K562 (cell line): Measurements from ENCODE around the gene LRRC19. TPM values are rescaled to one million over a fixed set of nuclear protein-coding genes. Genes with fewer than 3 reads are reported as not detected.

Source experiments
- BRF2 ChIP-seq: IDR thresholded peaks from 3 replicates; pipeline ENCODE4 v1.6.1; 2011; ENCODE audit warnings: borderline replicate concordance, mild to moderate bottlenecking; ENCODE audit not compliant: insufficient read length, insufficient read depth
- E2F8 ChIP-seq: fragments of 450-650 bp; IDR thresholded peaks from 2 replicates; pipeline ENCODE4 v1.7.1; 2018; ENCODE audit warnings: mild to moderate bottlenecking, low read depth; ENCODE audit not compliant: partially characterized antibody
- HCFC1 ChIP-seq: IDR thresholded peaks from 2 replicates; pipeline ENCODE4 v1.6.1; 2012; ENCODE audit warnings: low read depth, low read length, improper control_type of control experiment
- NEUROD1 ChIP-seq: fragments of 150-350 bp; IDR thresholded peaks from 2 replicates; pipeline ENCODE4 v1.6.1; 2014; ENCODE audit warnings: borderline replicate concordance, low read length, low read depth; ENCODE audit not compliant: partially characterized antibody
- POLR2H ChIP-seq: IDR thresholded peaks from 2 replicates; pipeline ENCODE4 v1.6.1; 2016; ENCODE audit warnings: missing genetic modification characterization, low read depth, mild to moderate bottlenecking, control low read depth, missing compliant biosample characterization, moderate library complexity
- U2AF1 ChIP-seq: fragments of 200-400 bp; formaldehyde crosslinking; optimal IDR thresholded peaks from 2 replicates; pipeline ENCODE3; 2017; ENCODE audit warnings: mild to moderate bottlenecking, low read depth, low read length, moderate library complexity
- ZNF518B ChIP-seq: fragments of 250-450 bp; sonication (Bioruptor Pico); IDR thresholded peaks from 2 replicates; pipeline ENCODE4 v1.5.0; 2021; ENCODE audit warnings: mild to moderate bottlenecking, moderate library complexity
- ZNF592 ChIP-seq: fragments of 450-650 bp; IDR thresholded peaks from 2 replicates; pipeline ENCODE4 v1.6.1; 2017; ENCODE audit warnings: antibody characterized with exemption, mild to moderate bottlenecking
- polyA plus RNA-seq, 8 experiments: library from polyadenylated mRNA; depleted of rRNA in 4 of 8; stranded (reverse) in 5 of 8; unstranded in 3 of 8; fragments of >200 nt; fragmentation: Nextera tagmentation in 2 of 8; fragmentation: Illumina TruSeq in 1 of 8; extraction: Ambion mirVana in 2 of 8; extraction: Trizol in 1 of 8; gene quantifications; 2 replicates each; pipeline versions ENCODE4 v1.2.1 to v1.2.3, GENCODE V29; 2011 to 2014; ENCODE audit warnings: inconsistent platforms in 1 of 8, missing spikeins in 1 of 8
- total RNA-seq, 7 experiments: library from RNA; depleted of rRNA in 6 of 7; stranded (reverse); fragments of >200 nt in 6 of 7; fragmentation: Illumina TruSeq in 2 of 7; extraction: Trizol in 2 of 7; gene quantifications; 2 replicates each; pipeline versions ENCODE4 v1.2.1 to v1.2.3, GENCODE V29; 2011 to 2021; ENCODE audit warnings: low replicate concordance in 1 of 7

The LRRC19 gene
- total and polyA plus RNA-seq, 9 of the 15 experiments (the other 6 are each of a cell fraction or from before 2014, with no cell fraction given), result not detected

- no peak for TF ChIP-seq BRF2
- no peak for TF ChIP-seq E2F8
- no peak for TF ChIP-seq ZNF592
- no peak for TF ChIP-seq NEUROD1
- no peak for TF ChIP-seq U2AF1
- TF ChIP-seq POLR2H (tag), result no peak; the same call in 1 of the 2 replicates
- no peak for TF ChIP-seq HCFC1
- TF ChIP-seq ZNF518B (CRISPR knock-in tag), result no peak
These were observed 49.3 kb downstream of the LRRC19 start, which contains the start of gene IFT74 (continued) for GRCh38 chr9:26955921-26956859.
